Activated naive CD8-positive, alpha-beta T cell treated with anti-CD3 and anti-CD28 coated beads, Interleukin-2, amount 50 U/mL, for 24 hours (primary cell): ENCODE results near the gene ZNF610.
"Not testable (repeated sequence)": the region's sequence is repeated elsewhere in the genome, so short reads cannot be mapped to it uniquely, and the experiment has no call there.

Experiments
- ATAC-seq: fragments of 150-1000 bp; cut with Tn5 transposase; one replicate; pipeline ENCODE4 v1.10.0; 2021
- DNase-seq: peaks from one replicate; pipeline ENCODE4 v3.0.0; 2021
- H3K27ac Mint-ChIP-seq: one replicate; pipeline ENCODE4 v1.8.0; 2021; ENCODE audit warnings: mild to moderate bottlenecking, mixed read lengths
- H3K27me3 Mint-ChIP-seq: one replicate; pipeline ENCODE4 v1.8.0; 2021; ENCODE audit warnings: mixed read lengths
- H3K36me3 Mint-ChIP-seq: one replicate; pipeline ENCODE4 v1.8.0; 2021; ENCODE audit warnings: low read depth, mixed read lengths
- H3K4me1 Mint-ChIP-seq: one replicate; pipeline ENCODE4 v1.8.0; 2021; ENCODE audit warnings: mixed read lengths
- H3K4me3 Mint-ChIP-seq: one replicate; pipeline ENCODE4 v1.8.0; 2021; ENCODE audit warnings: mild to moderate bottlenecking, moderate library complexity, mixed read lengths
- H3K9me3 Mint-ChIP-seq: one replicate; pipeline ENCODE4 v1.8.0; 2021; ENCODE audit warnings: mixed read lengths

Gene ZNF610

GRCh38 chr19:52336117-52336790 lies at the start of gene ZNF610:
Gene ZNF610, plus strand, starts transcription at chr19:52336243. Its CDS starts 12,930 bp downstream, at chr19:52349173.
- H3K36me3 Mint-ChIP-seq: peaks cover 43% of the 10 kb centered on the region
- peaks cover 9% of the 10 kb centered on the region for H3K4me1 Mint-ChIP-seq
- H3K4me3 Mint-ChIP-seq: peak within 1 kb of the TSS; percentile 83
- H3K27me3 Mint-ChIP-seq: peaks cover 3% of the 10 kb centered on the region
- ATAC-seq: peak; percentile 81
- H3K9me3 Mint-ChIP-seq: peaks cover 43% of the 10 kb centered on the region
- peak within 1 kb of the TSS; percentile 88 for H3K27ac Mint-ChIP-seq
- DNase-seq: peak; percentile 91

GRCh38 chr19:52286256-52286655 lies 49.8 kb upstream of the ZNF610 start:
- Mint-ChIP-seq H3K9me3 (peaks cover 56% of the 10 kb centered on the region), H3K27me3 (no peaks in the 10 kb centered on the region)

GRCh38 chr19:52291781-52292180 lies 44.3 kb upstream of the ZNF610 start:
- Mint-ChIP-seq H3K4me3 (no peak overlapping the region), H3K27me3 (no peaks in the 10 kb centered on the region), H3K36me3 (peaks cover 66% of the 10 kb centered on the region), H3K27ac (no peak overlapping the region), H3K4me1 (peaks cover 6% of the 10 kb centered on the region), H3K9me3 (peaks cover 53% of the 10 kb centered on the region)
- no peak for ATAC-seq
- DNase-seq: no peak

More at GRCh38 chr19:52286256-52286655, 49.8 kb upstream of the ZNF610 start:
- Mint-ChIP-seq H3K36me3 (peaks cover 97% of the 10 kb centered on the region), H3K4me3 (no peak overlapping the region), H3K4me1 (peaks cover 3% of the 10 kb centered on the region), H3K27ac (no peak overlapping the region)
- ATAC-seq (no peak), DNase-seq (no peak)

- peaks cover 51% of the 10 kb centered on the region for H3K9me3 Mint-ChIP-seq
- H3K4me3 Mint-ChIP-seq, DNase-seq, H3K27ac Mint-ChIP-seq, ATAC-seq, H3K27me3 Mint-ChIP-seq: not testable (repeated sequence)
- peaks cover 60% of the 10 kb centered on the region for H3K36me3 Mint-ChIP-seq
- H3K4me1 Mint-ChIP-seq: peaks cover 15% of the 10 kb centered on the region
These were observed 43.1 kb upstream of the ZNF610 start for GRCh38 chr19:52292946-52293345.

GRCh38 chr19:52296400-52296772 lies 39.7 kb upstream of the ZNF610 start:
- Mint-ChIP-seq H3K27ac (no peak overlapping the region), H3K27me3 (no peaks in the 10 kb centered on the region), H3K4me1 (peaks cover 18% of the 10 kb centered on the region), H3K36me3 (peaks cover 59% of the 10 kb centered on the region), H3K9me3 (peaks cover 59% of the 10 kb centered on the region), H3K4me3 (peak overlapping the region; percentile 71)
- ATAC-seq (peak; percentile 11), DNase-seq (no peak)

- H3K27me3 Mint-ChIP-seq: no peaks in the 10 kb centered on the region
These were observed 39.1 kb upstream of the ZNF610 start, which contains the start of gene ZNF480 for GRCh38 chr19:52296773-52297600. Gene ZNF480, plus strand, starts transcription at chr19:52297169. Its CDS starts 3,244 bp downstream, at chr19:52300413.

GRCh38 chr19:52297601-52298364 lies 38.3 kb upstream of the ZNF610 start:
- DNase-seq (no peak), ATAC-seq (peak; percentile 41)
- Mint-ChIP-seq H3K4me3 (peak overlapping the region; percentile 89), H3K27ac (peak overlapping the region; percentile 94), H3K27me3 (no peaks in the 10 kb centered on the region), H3K9me3 (peaks cover 63% of the 10 kb centered on the region), H3K36me3 (peaks cover 62% of the 10 kb centered on the region), H3K4me1 (peaks cover 18% of the 10 kb centered on the region)

More at GRCh38 chr19:52296773-52297600, 39.1 kb upstream of the ZNF610 start, which contains the start of gene ZNF480:
- peaks cover 64% of the 10 kb centered on the region for H3K9me3 Mint-ChIP-seq
- peak within 1 kb of the TSS; percentile 89 for H3K4me3 Mint-ChIP-seq
- peak; percentile 81 for ATAC-seq
- H3K27ac Mint-ChIP-seq: peak within 1 kb of the TSS; percentile 94
- DNase-seq: peak; percentile 75
- H3K4me1 Mint-ChIP-seq: peaks cover 18% of the 10 kb centered on the region
- peaks cover 60% of the 10 kb centered on the region for H3K36me3 Mint-ChIP-seq

GRCh38 chr19:52307275-52307674 lies 28.8 kb upstream of the ZNF610 start:
- peak; percentile 23 for DNase-seq
- ATAC-seq: no peak
- Mint-ChIP-seq H3K27ac (no peak overlapping the region), H3K27me3 (no peaks in the 10 kb centered on the region), H3K9me3 (peaks cover 59% of the 10 kb centered on the region), H3K4me3 (no peak overlapping the region), H3K36me3 (peaks cover 83% of the 10 kb centered on the region), H3K4me1 (no peaks in the 10 kb centered on the region)

GRCh38 chr19:52322429-52322828 lies 13.6 kb upstream of the ZNF610 start:
- H3K4me3 Mint-ChIP-seq: no peak overlapping the region
- ATAC-seq (no peak), DNase-seq (no peak)
- H3K36me3 Mint-ChIP-seq: peaks cover 81% of the 10 kb centered on the region
- H3K27ac Mint-ChIP-seq: no peak overlapping the region
- H3K9me3 Mint-ChIP-seq: peaks cover 87% of the 10 kb centered on the region
- no peaks in the 10 kb centered on the region for H3K4me1 Mint-ChIP-seq
- no peaks in the 10 kb centered on the region for H3K27me3 Mint-ChIP-seq

GRCh38 chr19:52331757-52332156 lies 4.3 kb upstream of the ZNF610 start:
- ATAC-seq (no peak), DNase-seq (no peak)
- no peak overlapping the region for H3K4me3 Mint-ChIP-seq
- H3K36me3 Mint-ChIP-seq: peaks cover 35% of the 10 kb centered on the region
- peaks cover 7% of the 10 kb centered on the region for H3K4me1 Mint-ChIP-seq
- no peak overlapping the region for H3K27ac Mint-ChIP-seq
- H3K27me3 Mint-ChIP-seq: peaks cover 3% of the 10 kb centered on the region
- H3K9me3 Mint-ChIP-seq: peaks cover 56% of the 10 kb centered on the region

GRCh38 chr19:52335768-52336116 lies 301 bp upstream of the ZNF610 start:
- DNase-seq: no peak
- H3K27ac Mint-ChIP-seq: peak overlapping the region; percentile 88
- peak; percentile 33 for ATAC-seq
- H3K9me3 Mint-ChIP-seq: peaks cover 48% of the 10 kb centered on the region
- peak overlapping the region; percentile 83 for H3K4me3 Mint-ChIP-seq
- H3K27me3 Mint-ChIP-seq: peaks cover 3% of the 10 kb centered on the region
- H3K36me3 Mint-ChIP-seq: peaks cover 40% of the 10 kb centered on the region
- H3K4me1 Mint-ChIP-seq: peaks cover 9% of the 10 kb centered on the region

GRCh38 chr19:52336791-52337381 lies 843 bp downstream of the ZNF610 start:
- peak overlapping the region; percentile 83 for H3K4me3 Mint-ChIP-seq
- ATAC-seq (no peak), DNase-seq (peak; percentile 6)
- peaks cover 40% of the 10 kb centered on the region for H3K9me3 Mint-ChIP-seq
- H3K4me1 Mint-ChIP-seq: peaks cover 9% of the 10 kb centered on the region
- H3K27me3 Mint-ChIP-seq: peaks cover 3% of the 10 kb centered on the region
- peak overlapping the region; percentile 88 for H3K27ac Mint-ChIP-seq
- H3K36me3 Mint-ChIP-seq: peaks cover 40% of the 10 kb centered on the region

GRCh38 chr19:52339022-52339421 lies 3.0 kb downstream of the ZNF610 start:
- H3K4me3 Mint-ChIP-seq, ATAC-seq, DNase-seq, H3K27me3 Mint-ChIP-seq, H3K27ac Mint-ChIP-seq, H3K4me1 Mint-ChIP-seq: not testable (repeated sequence)
- Mint-ChIP-seq H3K36me3 (peaks cover 23% of the 10 kb centered on the region), H3K9me3 (peaks cover 28% of the 10 kb centered on the region)

GRCh38 chr19:52343548-52343947 lies 7.5 kb downstream of the ZNF610 start:
- Mint-ChIP-seq H3K9me3 (peaks cover 12% of the 10 kb centered on the region), H3K27me3 (no peaks in the 10 kb centered on the region), H3K4me3 (no peak overlapping the region), H3K36me3 (peaks cover 21% of the 10 kb centered on the region), H3K27ac (no peak overlapping the region), H3K4me1 (no peaks in the 10 kb centered on the region)
- ATAC-seq: no peak
- DNase-seq: peak; percentile 39
